Activated CD4-positive, alpha-beta T cell treated with anti-CD3 and anti-CD28 coated beads, Interleukin-2, amount 50 U/mL, for 1 hour (primary cell): ENCODE measurements around the gene UGT1A10.
"Not testable (repeated sequence)": the region's sequence is repeated elsewhere in the genome, so short reads cannot be mapped to it uniquely, and the experiment has no call there.

Experiments used
- DNase-seq: peaks from one replicate; pipeline ENCODE4 v3.0.0-alpha.2; 2020

The UGT1A10 gene

GRCh38 chr2:233698740-233699139 lies 62.5 kb downstream of the UGT1A10 start:
- no peak for DNase-seq

- no peak for DNase-seq
These were observed 63.3 kb downstream of the UGT1A10 start for GRCh38 chr2:233699424-233700027.

- DNase-seq, result no peak
These were observed 63.9 kb downstream of the UGT1A10 start for GRCh38 chr2:233700028-233700635.

GRCh38 chr2:233700842-233701241 lies 64.6 kb downstream of the UGT1A10 start:
- DNase-seq, result not testable (repeated sequence)

- no peak for DNase-seq
These were observed 66.0 kb downstream of the UGT1A10 start for GRCh38 chr2:233702238-233702637.

- no peak for DNase-seq
These were observed 69.8 kb downstream of the UGT1A10 start for GRCh38 chr2:233705911-233706506.

GRCh38 chr2:233706720-233707119 lies 70.5 kb downstream of the UGT1A10 start:
- no peak for DNase-seq

- DNase-seq, result no peak
These were observed 71.8 kb downstream of the UGT1A10 start for GRCh38 chr2:233707940-233708644.

GRCh38 chr2:233708942-233709341 lies 72.7 kb downstream of the UGT1A10 start:
- no peak for DNase-seq

- peak; percentile 63 for DNase-seq
These were observed 75.2 kb downstream of the UGT1A10 start for GRCh38 chr2:233711312-233712008.

GRCh38 chr2:233712611-233713261 lies 76.5 kb downstream of the UGT1A10 start, which contains the start of gene UGT1A5:
Gene UGT1A5 (plus strand): TSS chr2:233712907. CDS start chr2:233712992, 85 bp downstream.
- DNase-seq, result no peak

- no peak for DNase-seq
These were observed 77.0 kb downstream of the UGT1A10 start for GRCh38 chr2:233713262-233713615.

- no peak for DNase-seq
These were observed 77.9 kb downstream of the UGT1A10 start for GRCh38 chr2:233714121-233714520.

- no peak for DNase-seq
These were observed 82.3 kb downstream of the UGT1A10 start, which contains the start of gene UGT1A4 for GRCh38 chr2:233718552-233718951. Gene UGT1A4 (plus strand): TSS chr2:233718736. CDS start chr2:233718821, 85 bp downstream.

GRCh38 chr2:233728723-233729301 lies 92.6 kb downstream of the UGT1A10 start, which contains the start of gene UGT1A3:
Gene UGT1A3 (plus strand): TSS chr2:233729042. CDS start chr2:233729127, 85 bp downstream.
- DNase-seq, result no peak

- not testable (repeated sequence) for DNase-seq
These were observed 100.8 kb downstream of the UGT1A10 start for GRCh38 chr2:233736868-233737653.

GRCh38 chr2:233740870-233741269 lies 104.6 kb downstream of the UGT1A10 start:
- no peak for DNase-seq

GRCh38 chr2:233743464-233744259 lies 107.4 kb downstream of the UGT1A10 start:
- no peak for DNase-seq

GRCh38 chr2:233745073-233745755 lies 109.0 kb downstream of the UGT1A10 start:
- no peak for DNase-seq

GRCh38 chr2:233745838-233746237 lies 109.6 kb downstream of the UGT1A10 start:
- not testable (repeated sequence) for DNase-seq
